Osteoblast (primary cell): ENCODE results near the gene CXCL13. TPM values are rescaled to one million over a fixed set of nuclear protein-coding genes. Genes with fewer than 3 reads are reported as not detected.
"Not testable (repeated sequence)": the region's sequence is repeated elsewhere in the genome, so short reads cannot be mapped to it uniquely, and the experiment has no call there.

Source experiments
- DNase-seq: peaks from one replicate; pipeline ENCODE4 v3.0.0; 2011; ENCODE audit warnings: low spot score, mixed read lengths; ENCODE audit not compliant: insufficient read length; ENCODE audit errors: missing footprints
- H2AFZ ChIP-seq: 2 replicates; pipeline ENCODE4 v1.6.0; 2011; ENCODE audit warnings: mild to moderate bottlenecking, low read length
- H3K27ac ChIP-seq: 2 replicates; pipeline ENCODE4 v1.5.1; 2011; ENCODE audit warnings: mild to moderate bottlenecking, low read depth, low read length, moderate library complexity
- H3K27me3 ChIP-seq: 2 replicates; pipeline ENCODE4 v1.6.0; 2012; ENCODE audit warnings: mild to moderate bottlenecking, control low read depth, inconsistent platforms, low read length, moderate library complexity; ENCODE audit not compliant: insufficient read depth
- H3K36me3 ChIP-seq: 2 replicates; pipeline ENCODE4 v1.5.1; 2011; ENCODE audit warnings: mild to moderate bottlenecking, low read length, control low read depth, moderate library complexity; ENCODE audit not compliant: insufficient read depth
- H3K4me1 ChIP-seq: 2 replicates; pipeline ENCODE4 v1.5.1; 2011; ENCODE audit warnings: mild to moderate bottlenecking, low read length, control low read depth, moderate library complexity; ENCODE audit not compliant: insufficient read depth
- H3K4me2 ChIP-seq: 2 replicates; pipeline ENCODE4 v1.6.0; 2011; ENCODE audit warnings: mild to moderate bottlenecking, low read length; ENCODE audit not compliant: insufficient read depth
- H3K4me3 ChIP-seq: fragments of 200-600 bp; sonication (generic); 3 replicates; pipeline ENCODE4 v1.5.1; 2012; ENCODE audit warnings: mild to moderate bottlenecking, low read length, inconsistent platforms; ENCODE audit not compliant: insufficient read depth
- H3K79me2 ChIP-seq: 2 replicates; pipeline ENCODE4 v1.6.0; 2012; ENCODE audit warnings: mild to moderate bottlenecking, low read length, control low read depth, inconsistent platforms; ENCODE audit not compliant: insufficient read depth
- H3K9me3 ChIP-seq: 2 replicates; pipeline ENCODE4 v1.5.1; 2011; ENCODE audit warnings: low read depth, low read length, control low read depth
- H4K20me1 ChIP-seq: 2 replicates; pipeline ENCODE4 v1.6.0; 2012; ENCODE audit warnings: mild to moderate bottlenecking, low read length, control low read depth; ENCODE audit not compliant: insufficient read depth
- CTCF ChIP-seq: IDR thresholded peaks from 2 replicates; pipeline ENCODE4 v1.5.1; 2011; ENCODE audit warnings: mild to moderate bottlenecking, low read depth, low read length, moderate library complexity; ENCODE audit errors: extremely low read depth
- total RNA-seq: library from RNA; depleted of rRNA; stranded (reverse); fragments of >200 nt; gene quantifications from 2 replicates; pipeline ENCODE4 v1.2.3, GENCODE V29; 2012

The CXCL13 gene
- total RNA-seq, 1 donor: not detected

GRCh38 chr4:77636902-77637301 is 31.3 kb downstream of the CXCL13 start:
- no peaks in the 10 kb centered on the region for H4K20me1 ChIP-seq
- no peaks in the 10 kb centered on the region for H3K36me3 ChIP-seq
- peaks cover 4% of the 10 kb centered on the region for H3K4me1 ChIP-seq
- no peaks in the 10 kb centered on the region for H3K9me3 ChIP-seq
- no peak overlapping the region for H3K27ac ChIP-seq
- peak; percentile 85 for DNase-seq
- no peak for TF ChIP-seq CTCF
- peaks cover 5% of the 10 kb centered on the region for H3K27me3 ChIP-seq
- no peaks in the 10 kb centered on the region for H3K79me2 ChIP-seq
- no peak overlapping the region for H2AFZ ChIP-seq
- H3K4me3 ChIP-seq: no peak overlapping the region
- no peak overlapping the region for H3K4me2 ChIP-seq

- not testable (repeated sequence) for H4K20me1 ChIP-seq, H3K79me2 ChIP-seq, H2AFZ ChIP-seq, H3K4me3 ChIP-seq, H3K4me2 ChIP-seq, H3K27ac ChIP-seq, H3K27me3 ChIP-seq, DNase-seq, H3K36me3 ChIP-seq, H3K4me1 ChIP-seq, H3K9me3 ChIP-seq
Measured at GRCh38 chr4:77644069-77644468, 38.4 kb downstream of the CXCL13 start.

- Histone ChIP-seq H3K4me3 (no peak overlapping the region), H3K79me2 (no peaks in the 10 kb centered on the region), H3K27me3 (peaks cover 4% of the 10 kb centered on the region), H3K4me1 (no peaks in the 10 kb centered on the region), H3K4me2 (no peak overlapping the region), H3K9me3 (no peaks in the 10 kb centered on the region), H3K27ac (no peak overlapping the region), H4K20me1 (no peaks in the 10 kb centered on the region), H3K36me3 (no peaks in the 10 kb centered on the region), H2AFZ (no peak overlapping the region)
- no peak for TF ChIP-seq CTCF
- no peak for DNase-seq
Measured at GRCh38 chr4:77650787-77651186, 45.2 kb downstream of the CXCL13 start.

GRCh38 chr4:77651820-77652219 is 46.2 kb downstream of the CXCL13 start:
- TF ChIP-seq CTCF: no peak
- H3K9me3 ChIP-seq: no peaks in the 10 kb centered on the region
- no peak for DNase-seq

More at GRCh38 chr4:77651820-77652219, 46.2 kb downstream of the CXCL13 start:
- H3K79me2 ChIP-seq: no peaks in the 10 kb centered on the region
- no peaks in the 10 kb centered on the region for H3K36me3 ChIP-seq
- no peak overlapping the region for H3K27ac ChIP-seq
- no peak overlapping the region for H2AFZ ChIP-seq
- H4K20me1 ChIP-seq: no peaks in the 10 kb centered on the region
- no peak overlapping the region for H3K4me3 ChIP-seq
- peaks cover 4% of the 10 kb centered on the region for H3K27me3 ChIP-seq
- no peaks in the 10 kb centered on the region for H3K4me1 ChIP-seq
- H3K4me2 ChIP-seq: no peak overlapping the region
